Gastroesophageal sphincter (tissue), 4 donors: ENCODE measurements around the gene CFDP1. TPM values are rescaled to one million over a fixed set of nuclear protein-coding genes. Genes with fewer than 3 reads are reported as not detected.
A peak's percentile ranks its signal among the peaks of the same experiment; 100 is the strongest.
"Not testable (repeated sequence)": the region's sequence is repeated elsewhere in the genome, so short reads cannot be mapped to it uniquely, and the experiment has no call there.

Source experiments
- ATAC-seq: fragments of 150-250 bp; one replicate; pipeline ENCODE4 v1.9.1; 2016; ENCODE audit warnings: mild to moderate bottlenecking, moderate library complexity
- H3K27ac ChIP-seq, 4 donors: fragments of 200-600 bp; sonication (generic) in 3 of 4; 1 replicate in 3 of 4; 2 replicates in 1 of 4; pipeline ENCODE4 v1.5.1; 2016 to 2019
- H3K27me3 ChIP-seq: fragments of 200-600 bp; sonication (generic); one replicate; pipeline ENCODE4 v1.5.1; 2019
- H3K36me3 ChIP-seq, 2 donors: fragments of 200-600 bp; sonication (generic); one replicate each; pipeline ENCODE4 v1.5.1; 2019; ENCODE audit warnings: control low read depth in 1 of 2
- H3K4me1 ChIP-seq, 3 donors: fragments of 200-600 bp; sonication (generic); 1 replicate in 2 of 3; 2 replicates in 1 of 3; pipeline ENCODE4 v1.5.1; 2016 to 2019; ENCODE audit warnings: control low read depth in 2 of 3
- H3K4me3 ChIP-seq, 2 donors: fragments of 200-600 bp; sonication (generic); one replicate each; pipeline ENCODE4 v1.5.1; 2019; ENCODE audit warnings: mild to moderate bottlenecking in 1 of 2, moderate library complexity in 1 of 2
- H3K9me3 ChIP-seq, 3 donors: fragments of 200-600 bp; sonication (generic); one replicate each; pipeline ENCODE4 v1.5.1; 2017 to 2019; ENCODE audit warnings: control low read depth in 2 of 3
- EP300 ChIP-seq: sonication (generic); formaldehyde crosslinking; IDR thresholded peaks from one replicate; pipeline ENCODE4 v1.6.1; 2017; ENCODE audit warnings: antibody characterized with exemption, mild to moderate bottlenecking
- POLR2A ChIP-seq, 2 donors: fragments of 450-650 bp; IDR thresholded peaks; one replicate each; pipeline ENCODE4 v1.6.1; 2017; ENCODE audit warnings: antibody characterized with exemption in 2 of 2, mild to moderate bottlenecking in 2 of 2, moderate library complexity in 1 of 2
- POLR2AphosphoS5 ChIP-seq: sonication (generic); formaldehyde crosslinking; IDR thresholded peaks from one replicate; pipeline ENCODE4 v1.6.1; 2017; ENCODE audit warnings: antibody characterized with exemption
- WGBS, 2 donors: methylation state at CpG; one replicate each; pipeline ENCODE4 v1.1.5; 2018; ENCODE audit warnings: low coverage in 1 of 2; 5-methylcytosine and 5-hydroxymethylcytosine counted together
- total RNA-seq, 4 donors: library from RNA; depleted of rRNA; stranded (reverse); fragments of >200 nt; gene quantifications; one replicate each; pipeline ENCODE4 v1.1.0, GENCODE V29; 2016
- TF ChIP-seq, protein P1 (sequence below), 4 experiments: fragments of 200-600 bp in 2 of 4; fragments of 450-650 bp in 2 of 4; sonication (generic) in 1 of 4; IDR thresholded peaks; one replicate each; pipeline ENCODE4 v1.5.1; 2017 to 2019; ENCODE audit warnings: antibody characterized with exemption in 4 of 4, mild to moderate bottlenecking in 2 of 4, moderate library complexity in 2 of 4

The CFDP1 gene
- total RNA-seq, 4 donors from 2014 or later: 45.1 to 70.0 (median 50.0) TPM

DNA sequence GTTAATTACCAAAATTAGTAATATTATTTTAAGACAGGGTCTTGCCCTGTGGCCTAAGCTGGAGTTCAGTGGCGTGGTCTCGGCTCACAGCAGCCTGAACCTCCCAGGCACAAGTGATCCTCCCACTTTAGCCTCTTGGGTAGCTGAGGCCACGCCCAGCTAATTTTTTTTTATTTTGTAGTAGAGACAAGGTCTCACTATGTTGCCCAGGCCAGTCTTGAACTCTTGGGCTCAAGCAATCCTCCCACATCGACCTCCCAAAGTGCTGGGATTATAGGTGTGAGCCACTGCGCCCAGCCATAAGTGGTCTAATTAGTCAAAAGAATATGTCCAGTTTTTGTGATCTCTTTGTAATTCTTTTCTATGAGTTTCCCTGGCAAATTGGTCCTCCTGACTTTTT is 12.0 kb upstream of the CFDP1 start:
- Histone ChIP-seq H3K4me3 (no peak overlapping the region), H3K9me3 (no peaks in the 10 kb centered on the region), H3K27ac (no peak overlapping the region), H3K27me3 (no peaks in the 10 kb centered on the region), H3K36me3 (peaks cover 0 to 25% of the 10 kb centered on the region in 2 donors), H3K4me1 (no peaks in the 10 kb centered on the region)
- 51 to 87% methylated on average over 3 to 4 of the region's 5 CpGs for WGBS, 2 donors
- ATAC-seq: no peak
- no peak for TF ChIP-seq POLR2A (IDR thresholded peaks at IDR 0.05)
- TF ChIP-seq, protein P1, sequence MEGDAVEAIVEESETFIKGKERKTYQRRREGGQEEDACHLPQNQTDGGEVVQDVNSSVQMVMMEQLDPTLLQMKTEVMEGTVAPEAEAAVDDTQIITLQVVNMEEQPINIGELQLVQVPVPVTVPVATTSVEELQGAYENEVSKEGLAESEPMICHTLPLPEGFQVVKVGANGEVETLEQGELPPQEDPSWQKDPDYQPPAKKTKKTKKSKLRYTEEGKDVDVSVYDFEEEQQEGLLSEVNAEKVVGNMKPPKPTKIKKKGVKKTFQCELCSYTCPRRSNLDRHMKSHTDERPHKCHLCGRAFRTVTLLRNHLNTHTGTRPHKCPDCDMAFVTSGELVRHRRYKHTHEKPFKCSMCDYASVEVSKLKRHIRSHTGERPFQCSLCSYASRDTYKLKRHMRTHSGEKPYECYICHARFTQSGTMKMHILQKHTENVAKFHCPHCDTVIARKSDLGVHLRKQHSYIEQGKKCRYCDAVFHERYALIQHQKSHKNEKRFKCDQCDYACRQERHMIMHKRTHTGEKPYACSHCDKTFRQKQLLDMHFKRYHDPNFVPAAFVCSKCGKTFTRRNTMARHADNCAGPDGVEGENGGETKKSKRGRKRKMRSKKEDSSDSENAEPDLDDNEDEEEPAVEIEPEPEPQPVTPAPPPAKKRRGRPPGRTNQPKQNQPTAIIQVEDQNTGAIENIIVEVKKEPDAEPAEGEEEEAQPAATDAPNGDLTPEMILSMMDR (IDR thresholded peaks at IDR 0.05): no peak
- TF ChIP-seq POLR2AphosphoS5: no peak
- no peak for TF ChIP-seq EP300

DNA sequence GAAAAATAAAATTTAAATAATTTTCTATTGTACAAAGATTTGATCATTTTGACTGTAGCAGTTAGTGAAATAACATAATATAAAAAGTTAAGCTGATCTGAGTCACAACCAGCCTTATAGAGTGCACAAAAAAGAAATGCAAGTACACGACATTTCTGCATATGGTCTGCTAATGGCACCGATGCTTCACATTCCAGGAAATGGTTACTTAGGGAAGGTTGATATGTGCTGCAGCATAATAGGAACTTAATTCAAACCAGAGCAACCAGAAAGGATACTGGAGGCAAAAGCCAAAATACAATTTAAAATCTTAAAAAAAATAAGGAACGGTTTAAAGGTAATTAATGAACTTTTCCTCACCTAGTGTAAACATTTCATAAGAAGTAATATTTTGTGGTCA is 10.0 kb upstream of the CFDP1 start:
- Histone ChIP-seq H3K36me3 (peaks cover 0 to 13% of the 10 kb centered on the region in 2 donors), H3K27ac (no peak overlapping the region), H3K4me1 (no peaks in the 10 kb centered on the region), H3K9me3 (no peaks in the 10 kb centered on the region), H3K4me3 (no peak overlapping the region), H3K27me3 (no peaks in the 10 kb centered on the region)
- no peak for ATAC-seq
- no peak for TF ChIP-seq POLR2A (IDR thresholded peaks at IDR 0.05)
- TF ChIP-seq, protein P1 (IDR thresholded peaks at IDR 0.05): no peak
- TF ChIP-seq POLR2AphosphoS5: no peak
- TF ChIP-seq EP300: no peak
- 61 to 70% methylated on average over 3 of the region's 3 CpGs for WGBS, 2 donors

- H3K36me3 ChIP-seq: no peaks in the 10 kb centered on the region
- ATAC-seq: peak; percentile 80
- peak overlapping the region; percentile 93 to 100 (median 98) for H3K27ac ChIP-seq
- H3K4me3 ChIP-seq: peak overlapping the region; percentile 69
- peaks cover 0 to 41% (median 10%) of the 10 kb centered on the region in 3 donors for H3K4me1 ChIP-seq
- TF ChIP-seq EP300: no peak
- peak; percentile 75 for TF ChIP-seq POLR2AphosphoS5
- peak in 1 of 2 donors; percentile 8 for TF ChIP-seq POLR2A (IDR thresholded peaks at IDR 0.05)
- 3 to 16% methylated on average over 20 to 23 of the region's 32 CpGs for WGBS, 2 donors
- no peaks in the 10 kb centered on the region for H3K9me3 ChIP-seq
- no peaks in the 10 kb centered on the region for H3K27me3 ChIP-seq
Observed at GRCh38 chr16:75433732-75434413, 570 bp upstream of the CFDP1 start.

DNA sequence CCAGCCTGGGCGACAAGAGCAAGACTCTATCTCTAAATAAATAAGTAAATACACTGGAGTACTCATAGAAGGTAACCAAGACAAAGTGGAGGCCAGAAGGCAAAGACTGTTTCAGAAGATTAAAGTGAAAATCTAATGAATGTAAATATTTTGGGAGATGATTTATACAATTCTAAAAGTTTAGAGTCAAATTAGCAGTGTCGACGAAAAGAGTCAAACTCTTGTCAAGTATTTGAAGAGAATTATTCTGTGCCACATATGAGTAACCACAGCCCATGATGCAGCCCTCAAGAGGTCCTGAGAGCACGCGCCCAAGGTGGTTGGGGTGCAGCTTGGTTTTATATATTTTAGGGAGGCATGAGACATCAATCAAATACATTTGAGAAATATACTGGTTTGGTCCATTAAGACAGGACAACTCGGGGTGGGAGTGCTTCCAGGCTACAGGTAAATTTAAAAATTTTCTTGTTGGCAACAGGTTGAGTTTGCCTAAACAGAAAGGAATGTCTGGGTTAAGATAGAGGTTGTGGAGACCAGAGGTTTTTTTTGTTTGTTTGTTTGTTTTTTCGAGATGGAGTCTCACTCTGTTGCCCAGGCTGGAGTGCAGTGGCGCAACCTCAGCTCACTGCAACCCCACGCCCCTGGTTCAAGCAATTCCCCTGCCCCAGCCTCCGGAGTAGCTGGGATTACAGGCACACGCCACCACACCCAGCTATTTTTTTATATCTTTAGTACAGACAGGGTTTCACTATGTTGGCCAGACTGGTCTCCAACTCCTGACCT is 3.5 kb downstream of the CFDP1 start:
- TF ChIP-seq POLR2AphosphoS5 (no peak), POLR2A (IDR thresholded peaks at IDR 0.05) (no peak), EP300 (no peak)
- TF ChIP-seq, protein P1 (IDR thresholded peaks at IDR 0.05): no peak
- H3K9me3 ChIP-seq: no peaks in the 10 kb centered on the region
- peaks cover 0 to 36% (median 10%) of the 10 kb centered on the region in 3 donors for H3K4me1 ChIP-seq
- H3K36me3 ChIP-seq: no peaks in the 10 kb centered on the region
- no peak overlapping the region for H3K4me3 ChIP-seq
- no peak for ATAC-seq
- no peaks in the 10 kb centered on the region for H3K27me3 ChIP-seq
- WGBS, 2 donors: 72 to 79% methylated on average over 9 to 11 of the region's 11 CpGs
- no peak overlapping the region for H3K27ac ChIP-seq

- ATAC-seq, H3K9me3 ChIP-seq, H3K4me3 ChIP-seq, H3K27ac ChIP-seq, H3K27me3 ChIP-seq, H3K36me3 ChIP-seq: not testable (repeated sequence)
- H3K4me1 ChIP-seq: peaks cover 0 to 17% (median 0%) of the 10 kb centered on the region in 3 donors
- WGBS, 2 donors: 77 to 83% methylated on average over 2 of the region's 2 CpGs
Observed at GRCh38 chr16:75426524-75426923, 6.8 kb downstream of the CFDP1 start.

- not testable (repeated sequence) for H3K27ac ChIP-seq, ATAC-seq, H3K36me3 ChIP-seq, H3K4me3 ChIP-seq, H3K9me3 ChIP-seq, H3K27me3 ChIP-seq
- WGBS, 2 donors: 78 to 88% methylated on average over 12 to 18 of the region's 18 CpGs
- H3K4me1 ChIP-seq: peaks cover 0 to 21% (median 0%) of the 10 kb centered on the region in 3 donors
Observed at GRCh38 chr16:75424105-75424762, 9.1 kb downstream of the CFDP1 start.
